Left forelimb (tissue), 1 donor: ENCODE measurements around the gene MEGF6.

Experiments used
- DNase-seq: peaks from one replicate; pipeline ENCODE4 v3.0.0-alpha.2; 2018; ENCODE audit warnings: low spot score

MEGF6 gene

GRCh38 chr1:3459051-3459908 lies 152.0 kb downstream of the MEGF6 start:
- DNase-seq, result no peak

- DNase-seq, result no peak
These were observed 153.1 kb downstream of the MEGF6 start for GRCh38 chr1:3457910-3458883.

GRCh38 chr1:3456964-3457909 lies 154.1 kb downstream of the MEGF6 start:
- DNase-seq, result no peak

GRCh38 chr1:3456449-3456963 lies 154.8 kb downstream of the MEGF6 start:
- DNase-seq, result no peak

GRCh38 chr1:3455670-3456448 lies 155.4 kb downstream of the MEGF6 start:
- no peak for DNase-seq

- DNase-seq, result no peak
These were observed 156.3 kb downstream of the MEGF6 start for GRCh38 chr1:3454811-3455618.

- no peak for DNase-seq
These were observed 157.2 kb downstream of the MEGF6 start, which contains the start of gene ARHGEF16 for GRCh38 chr1:3453891-3454810. ARHGEF16 (plus strand) TSS chr1:3454665; CDS start chr1:3463085, 8,420 bp downstream.

GRCh38 chr1:3453203-3453761 lies 158.0 kb downstream of the MEGF6 start:
- no peak for DNase-seq

GRCh38 chr1:3452866-3453175 lies 158.5 kb downstream of the MEGF6 start:
- DNase-seq, result no peak

GRCh38 chr1:3451994-3452865 lies 159.1 kb downstream of the MEGF6 start:
- no peak for DNase-seq

- DNase-seq, result no peak
These were observed 160.3 kb downstream of the MEGF6 start for GRCh38 chr1:3450983-3451382.

- DNase-seq, result no peak
These were observed 161.0 kb downstream of the MEGF6 start for GRCh38 chr1:3450202-3450863.

GRCh38 chr1:3444736-3445135 lies 166.6 kb downstream of the MEGF6 start:
- DNase-seq, result no peak

GRCh38 chr1:3444298-3444697 lies 167.0 kb downstream of the MEGF6 start:
- no peak for DNase-seq

GRCh38 chr1:3443807-3444206 lies 167.5 kb downstream of the MEGF6 start:
- DNase-seq, result no peak

GRCh38 chr1:3442901-3443300 lies 168.4 kb downstream of the MEGF6 start:
- DNase-seq, result no peak

GRCh38 chr1:3442331-3442730 lies 169.0 kb downstream of the MEGF6 start:
- DNase-seq, result no peak
